Gastroesophageal sphincter (tissue), 4 donors: ENCODE measurements around the gene CBFB. TPM values are rescaled to one million over a fixed set of nuclear protein-coding genes. Genes with fewer than 3 reads are reported as not detected.
"Not testable (repeated sequence)": the region's sequence is repeated elsewhere in the genome, so short reads cannot be mapped to it uniquely, and the experiment has no call there.

ENCODE experiments used
- ATAC-seq: fragments of 150-250 bp; one replicate; pipeline ENCODE4 v1.9.1; 2016; ENCODE audit warnings: mild to moderate bottlenecking, moderate library complexity
- H3K27ac ChIP-seq, 4 donors: fragments of 200-600 bp; sonication (generic) in 3 of 4; 1 replicate in 3 of 4; 2 replicates in 1 of 4; pipeline ENCODE4 v1.5.1; 2016 to 2019
- H3K27me3 ChIP-seq: fragments of 200-600 bp; sonication (generic); one replicate; pipeline ENCODE4 v1.5.1; 2019
- H3K36me3 ChIP-seq, 2 donors: fragments of 200-600 bp; sonication (generic); one replicate each; pipeline ENCODE4 v1.5.1; 2019; ENCODE audit warnings: control low read depth in 1 of 2
- H3K4me1 ChIP-seq, 3 donors: fragments of 200-600 bp; sonication (generic); 1 replicate in 2 of 3; 2 replicates in 1 of 3; pipeline ENCODE4 v1.5.1; 2016 to 2019; ENCODE audit warnings: control low read depth in 2 of 3
- H3K4me3 ChIP-seq, 2 donors: fragments of 200-600 bp; sonication (generic); one replicate each; pipeline ENCODE4 v1.5.1; 2019; ENCODE audit warnings: mild to moderate bottlenecking in 1 of 2, moderate library complexity in 1 of 2
- H3K9me3 ChIP-seq, 3 donors: fragments of 200-600 bp; sonication (generic); one replicate each; pipeline ENCODE4 v1.5.1; 2017 to 2019; ENCODE audit warnings: control low read depth in 2 of 3
- CTCF ChIP-seq, 4 experiments: fragments of 200-600 bp in 2 of 4; fragments of 450-650 bp in 2 of 4; sonication (generic) in 1 of 4; IDR thresholded peaks; one replicate each; pipeline ENCODE4 v1.5.1; 2017 to 2019; ENCODE audit warnings: antibody characterized with exemption in 4 of 4, mild to moderate bottlenecking in 2 of 4, moderate library complexity in 2 of 4
- EP300 ChIP-seq: sonication (generic); formaldehyde crosslinking; IDR thresholded peaks from one replicate; pipeline ENCODE4 v1.6.1; 2017; ENCODE audit warnings: antibody characterized with exemption, mild to moderate bottlenecking
- POLR2A ChIP-seq, 2 donors: fragments of 450-650 bp; IDR thresholded peaks; one replicate each; pipeline ENCODE4 v1.6.1; 2017; ENCODE audit warnings: antibody characterized with exemption in 2 of 2, mild to moderate bottlenecking in 2 of 2, moderate library complexity in 1 of 2
- POLR2AphosphoS5 ChIP-seq: sonication (generic); formaldehyde crosslinking; IDR thresholded peaks from one replicate; pipeline ENCODE4 v1.6.1; 2017; ENCODE audit warnings: antibody characterized with exemption
- WGBS, 2 donors: methylation state at CpG; one replicate each; pipeline ENCODE4 v1.1.5; 2018; ENCODE audit warnings: low coverage in 1 of 2; 5-methylcytosine and 5-hydroxymethylcytosine counted together
- total RNA-seq, 4 donors: library from RNA; depleted of rRNA; stranded (reverse); fragments of >200 nt; gene quantifications; one replicate each; pipeline ENCODE4 v1.1.0, GENCODE V29; 2016

CBFB gene
- total RNA-seq, 4 donors from 2014 or later = 26.5 to 39.3 (median 27.5) TPM

GRCh38 chr16:67115639-67116038 is 86.7 kb downstream of the CBFB start:
- TF ChIP-seq CTCF (IDR thresholded peaks at IDR 0.05) = no peak
- no peak for TF ChIP-seq POLR2AphosphoS5
- no peak for TF ChIP-seq POLR2A (IDR thresholded peaks at IDR 0.05)
- TF ChIP-seq EP300 = no peak
- no peak overlapping the region for H3K4me3 ChIP-seq
- H3K4me1 ChIP-seq = peaks cover 0 to 24% (median 13%) of the 10 kb centered on the region in 3 donors
- peaks cover 0 to 29% of the 10 kb centered on the region in 2 donors for H3K36me3 ChIP-seq
- no peaks in the 10 kb centered on the region for H3K9me3 ChIP-seq
- WGBS, 2 donors = 61 to 77% methylated on average over 3 to 7 of the region's 7 CpGs
- H3K27me3 ChIP-seq = no peaks in the 10 kb centered on the region
- ATAC-seq = no peak
- no peak overlapping the region for H3K27ac ChIP-seq

GRCh38 chr16:67116388-67117311 is 87.7 kb downstream of the CBFB start:
- Histone ChIP-seq H3K27ac (no peak overlapping the region), H3K4me1 (peaks cover 0 to 14% (median 3%) of the 10 kb centered on the region in 3 donors), H3K9me3 (no peaks in the 10 kb centered on the region), H3K36me3 (peaks cover 0 to 39% of the 10 kb centered on the region in 2 donors), H3K27me3 (no peaks in the 10 kb centered on the region), H3K4me3 (no peak overlapping the region)
- WGBS, 2 donors = 62 to 80% methylated on average over 8 to 9 of the region's 13 CpGs
- no peak for TF ChIP-seq CTCF (IDR thresholded peaks at IDR 0.05)
- no peak for TF ChIP-seq EP300
- no peak for TF ChIP-seq POLR2A (IDR thresholded peaks at IDR 0.05)
- TF ChIP-seq POLR2AphosphoS5 = no peak
- ATAC-seq = no peak

GRCh38 chr16:67117716-67118115 is 88.8 kb downstream of the CBFB start:
- no peak for ATAC-seq
- Histone ChIP-seq H3K9me3 (no peaks in the 10 kb centered on the region), H3K27me3 (no peaks in the 10 kb centered on the region), H3K4me3 (no peak overlapping the region), H3K36me3 (peaks cover 0 to 47% of the 10 kb centered on the region in 2 donors), H3K4me1 (peaks cover 0 to 5% (median 0%) of the 10 kb centered on the region in 3 donors), H3K27ac (no peak overlapping the region)
- TF ChIP-seq CTCF (IDR thresholded peaks at IDR 0.05) = no peak
- 86 to 93% methylated on average over 4 to 8 of the region's 9 CpGs for WGBS, 2 donors

GRCh38 chr16:67120025-67120424 is 91.1 kb downstream of the CBFB start:
- Histone ChIP-seq H3K27ac (no peak overlapping the region), H3K4me1 (no peaks in the 10 kb centered on the region), H3K4me3 (no peak overlapping the region), H3K9me3 (no peaks in the 10 kb centered on the region), H3K36me3 (peaks cover 0 to 60% of the 10 kb centered on the region in 2 donors), H3K27me3 (no peaks in the 10 kb centered on the region)
- WGBS, 2 donors = 77 to 100% methylated on average over 2 to 3 of the region's 5 CpGs
- no peak for ATAC-seq
- TF ChIP-seq EP300 (no peak), POLR2A (IDR thresholded peaks at IDR 0.05) (no peak), CTCF (IDR thresholded peaks at IDR 0.05) (no peak)

- H3K36me3 ChIP-seq = peaks cover 0 to 81% of the 10 kb centered on the region in 2 donors
- H3K4me1 ChIP-seq, H3K27ac ChIP-seq, H3K4me3 ChIP-seq, H3K9me3 ChIP-seq, ATAC-seq, H3K27me3 ChIP-seq: not testable (repeated sequence)
- 83 to 85% methylated on average over 2 to 5 of the region's 5 CpGs for WGBS, 2 donors
Measured at GRCh38 chr16:67122799-67123198, 93.8 kb downstream of the CBFB start.
